Stimulated activated naive CD8-positive, alpha-beta T cell treated with anti-CD3 and anti-CD28 coated beads, Interleukin-15, Interleukin-2, amounts not matched to agents 100 ng/mL and 50 ng/mL, for 24 hours (primary cell): ENCODE results near the gene RNF10.
"Not testable (repeated sequence)": the region's sequence is repeated elsewhere in the genome, so short reads cannot be mapped to it uniquely, and the experiment has no call there.

Source experiments
- H3K27ac Mint-ChIP-seq: one replicate; pipeline ENCODE4 v1.8.0; 2021; ENCODE audit warnings: mild to moderate bottlenecking, mixed read lengths
- H3K27me3 Mint-ChIP-seq: one replicate; pipeline ENCODE4 v1.8.0; 2021; ENCODE audit warnings: mixed read lengths
- H3K36me3 Mint-ChIP-seq: one replicate; pipeline ENCODE4 v1.8.0; 2021; ENCODE audit warnings: low read depth, mixed read lengths
- H3K4me1 Mint-ChIP-seq: one replicate; pipeline ENCODE4 v1.8.0; 2021; ENCODE audit warnings: low read depth, mixed read lengths
- H3K4me3 Mint-ChIP-seq: one replicate; pipeline ENCODE4 v1.8.0; 2021; ENCODE audit warnings: mild to moderate bottlenecking, mixed read lengths
- H3K9me3 Mint-ChIP-seq: one replicate; pipeline ENCODE4 v1.8.0; 2021; ENCODE audit warnings: mixed read lengths

The RNF10 gene

DNA sequence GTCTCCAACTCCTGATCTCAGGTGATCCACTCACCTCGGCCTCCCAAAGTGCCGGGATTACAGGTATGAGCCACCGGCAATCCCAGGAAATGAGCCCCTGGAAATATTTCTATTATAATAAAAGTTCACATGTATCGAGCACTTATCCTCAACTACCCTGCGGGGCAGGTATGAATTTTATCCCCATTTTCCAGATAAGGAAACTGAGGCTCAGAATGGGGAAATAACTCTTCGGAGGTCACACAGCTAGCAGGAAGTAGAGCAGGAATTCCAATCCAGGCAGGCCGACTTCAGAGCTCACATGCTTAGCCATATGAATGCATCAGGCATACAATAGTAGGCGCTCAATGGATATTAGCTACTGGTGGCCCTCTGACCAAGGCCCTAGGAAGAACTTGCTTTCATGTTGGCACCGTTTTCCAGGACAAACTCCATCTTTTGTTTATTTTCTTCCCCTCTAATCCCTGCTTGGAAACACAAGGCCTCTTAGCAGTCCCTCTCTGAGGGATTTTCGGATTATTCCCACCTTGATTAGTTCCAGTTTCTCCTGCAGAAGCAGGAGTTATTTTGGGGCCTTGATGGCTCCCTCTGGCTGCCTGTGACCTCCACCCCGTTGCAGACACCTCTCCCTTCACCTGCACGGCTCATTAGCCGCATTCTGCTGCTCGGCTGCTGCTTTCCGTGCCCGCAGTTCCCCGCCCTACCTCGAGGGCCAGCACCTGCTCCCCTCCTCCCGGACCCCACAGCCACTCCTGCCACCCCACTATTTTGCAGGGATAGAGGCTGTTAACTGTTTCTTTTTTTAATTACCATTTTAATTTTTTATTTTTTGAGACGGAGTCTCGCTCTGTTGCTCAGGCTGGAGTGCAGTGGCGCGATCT is 65.8 kb downstream of the RNF10 start:
- no peak overlapping the region for H3K4me3 Mint-ChIP-seq
- H3K27ac Mint-ChIP-seq, result no peak overlapping the region
- no peaks in the 10 kb centered on the region for H3K9me3 Mint-ChIP-seq
- H3K36me3 Mint-ChIP-seq, result no peaks in the 10 kb centered on the region
- peaks cover 7% of the 10 kb centered on the region for H3K27me3 Mint-ChIP-seq
- H3K4me1 Mint-ChIP-seq, result no peaks in the 10 kb centered on the region

GRCh38 chr12:120602416-120602815 is 68.3 kb downstream of the RNF10 start:
- not testable (repeated sequence) for H3K4me1 Mint-ChIP-seq, H3K27me3 Mint-ChIP-seq, H3K4me3 Mint-ChIP-seq

GRCh38 chr12:120610560-120610959 is 76.4 kb downstream of the RNF10 start:
- H3K9me3 Mint-ChIP-seq, result no peaks in the 10 kb centered on the region
- H3K27me3 Mint-ChIP-seq, result peaks cover 3% of the 10 kb centered on the region
- no peak overlapping the region for H3K4me3 Mint-ChIP-seq
- no peaks in the 10 kb centered on the region for H3K36me3 Mint-ChIP-seq
- no peak overlapping the region for H3K27ac Mint-ChIP-seq
- H3K4me1 Mint-ChIP-seq, result peaks cover 12% of the 10 kb centered on the region

More at GRCh38 chr12:120602416-120602815, 68.3 kb downstream of the RNF10 start:
- H3K9me3 Mint-ChIP-seq, H3K36me3 Mint-ChIP-seq, H3K27ac Mint-ChIP-seq: not testable (repeated sequence)

DNA sequence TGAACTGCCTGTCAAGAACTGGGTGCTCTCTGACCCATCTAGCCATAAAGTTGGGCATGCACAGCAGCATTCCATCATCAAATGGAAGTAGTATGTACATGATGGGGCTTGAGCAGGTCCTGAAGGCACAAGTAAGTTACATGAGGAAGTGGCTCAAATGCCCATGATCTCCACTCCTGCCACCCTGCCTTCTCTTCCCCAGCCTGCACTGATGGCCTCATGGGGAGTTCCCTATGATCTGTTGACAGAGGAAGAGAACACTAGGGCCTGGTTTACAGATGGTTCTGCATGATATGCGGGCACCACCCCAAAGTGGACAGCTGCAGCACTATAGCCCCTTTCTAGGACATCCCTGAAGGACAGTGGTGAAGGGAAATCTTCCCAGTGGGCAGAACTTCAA is 77.4 kb downstream of the RNF10 start:
- not testable (repeated sequence) for H3K27me3 Mint-ChIP-seq, H3K36me3 Mint-ChIP-seq

DNA sequence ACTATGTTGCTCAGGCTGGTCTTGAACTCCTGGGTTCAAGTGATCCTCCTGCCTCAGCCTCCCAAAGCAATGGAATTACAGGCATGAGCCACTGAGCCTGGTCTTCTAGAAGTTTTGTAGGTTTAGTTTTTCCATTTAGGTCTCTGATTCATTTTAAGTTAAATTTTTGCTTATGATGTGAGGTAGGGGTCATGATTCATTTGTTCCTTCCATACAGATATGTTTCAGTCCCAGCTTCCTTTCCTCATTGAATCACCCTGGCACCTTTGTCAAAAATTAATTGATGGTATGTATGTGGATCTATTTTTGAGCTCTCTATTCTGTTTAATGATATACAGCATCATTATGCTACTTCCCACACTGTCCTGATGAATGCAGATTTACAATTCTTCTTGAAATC is 80.7 kb downstream of the RNF10 start:
- Mint-ChIP-seq H3K4me1 (peaks cover 15% of the 10 kb centered on the region), H3K36me3 (no peaks in the 10 kb centered on the region), H3K27ac (no peak overlapping the region), H3K27me3 (peaks cover 17% of the 10 kb centered on the region), H3K9me3 (no peaks in the 10 kb centered on the region), H3K4me3 (no peak overlapping the region)

More for the DNA sequence above, 77.4 kb downstream of the RNF10 start:
- not testable (repeated sequence) for H3K9me3 Mint-ChIP-seq, H3K4me3 Mint-ChIP-seq, H3K27ac Mint-ChIP-seq
- H3K4me1 Mint-ChIP-seq, result peaks cover 12% of the 10 kb centered on the region

DNA sequence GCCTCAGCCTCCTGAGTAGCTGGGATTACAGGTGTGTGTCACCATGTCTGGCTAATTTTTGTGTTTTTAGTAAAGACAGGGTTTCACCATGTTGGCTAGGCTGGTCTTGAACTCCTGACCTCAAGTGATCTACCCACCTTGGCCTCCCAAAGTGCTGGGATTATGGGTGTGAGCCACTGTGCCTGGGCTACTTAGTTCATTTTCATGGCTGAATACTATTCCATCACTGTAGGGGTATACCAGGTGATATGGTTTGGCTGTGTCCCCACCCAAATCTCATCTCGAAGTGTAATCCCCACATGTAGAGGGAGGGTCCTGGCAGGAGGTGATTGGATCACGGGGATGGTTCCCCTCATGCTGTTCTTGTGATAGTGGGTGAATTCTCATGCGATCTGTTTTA is 83.0 kb downstream of the RNF10 start:
- H3K36me3 Mint-ChIP-seq, result not testable (repeated sequence)

GRCh38 chr12:120617767-120618166 is 83.6 kb downstream of the RNF10 start:
- H3K36me3 Mint-ChIP-seq, H3K4me3 Mint-ChIP-seq, H3K27ac Mint-ChIP-seq, H3K9me3 Mint-ChIP-seq: not testable (repeated sequence)
- peaks cover 16% of the 10 kb centered on the region for H3K4me1 Mint-ChIP-seq
- peaks cover 27% of the 10 kb centered on the region for H3K27me3 Mint-ChIP-seq

More for the DNA sequence above, 83.0 kb downstream of the RNF10 start:
- not testable (repeated sequence) for H3K27ac Mint-ChIP-seq, H3K9me3 Mint-ChIP-seq, H3K4me3 Mint-ChIP-seq
- peaks cover 16% of the 10 kb centered on the region for H3K4me1 Mint-ChIP-seq
- peaks cover 27% of the 10 kb centered on the region for H3K27me3 Mint-ChIP-seq

DNA sequence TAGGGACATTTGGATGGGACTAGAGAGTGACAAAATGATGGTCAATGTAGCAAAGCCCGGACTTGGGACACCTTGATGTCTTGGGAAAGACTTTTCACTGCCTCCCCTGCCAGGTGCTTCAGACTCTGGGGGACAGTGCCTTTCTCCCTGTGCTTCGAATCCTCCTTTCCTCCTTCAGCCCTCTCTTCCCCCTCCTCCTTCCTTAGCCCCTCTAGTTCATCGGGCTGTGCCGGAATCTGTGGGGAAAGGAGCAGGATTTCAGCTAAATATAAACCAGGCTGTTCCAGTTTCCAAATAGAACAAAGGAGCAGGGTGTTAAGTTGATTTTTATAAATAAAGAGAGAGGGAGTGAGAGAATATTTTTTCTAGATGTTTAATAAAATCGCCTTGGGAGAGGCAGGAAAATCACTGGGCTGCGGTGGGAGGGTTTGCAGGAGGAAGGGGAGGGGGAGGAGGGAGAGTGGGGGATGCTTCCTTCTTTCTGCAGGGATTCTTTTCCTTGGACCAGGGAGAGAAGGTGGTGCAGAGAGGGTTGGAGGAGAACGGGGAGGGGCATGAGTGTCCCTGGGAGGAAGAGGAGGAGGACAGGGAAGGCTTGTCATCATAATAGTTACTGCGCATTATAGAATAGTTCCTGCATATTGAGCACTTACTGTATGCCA is 84.9 kb downstream of the RNF10 start:
- no peak overlapping the region for H3K27ac Mint-ChIP-seq
- no peaks in the 10 kb centered on the region for H3K36me3 Mint-ChIP-seq
- H3K4me1 Mint-ChIP-seq, result peaks cover 16% of the 10 kb centered on the region

GRCh38 chr12:120620624-120621023 is 86.5 kb downstream of the RNF10 start:
- H3K4me3 Mint-ChIP-seq, result no peak overlapping the region
- H3K36me3 Mint-ChIP-seq, result no peaks in the 10 kb centered on the region
- H3K27me3 Mint-ChIP-seq, result peaks cover 23% of the 10 kb centered on the region
- H3K4me1 Mint-ChIP-seq, result peaks cover 5% of the 10 kb centered on the region
- no peaks in the 10 kb centered on the region for H3K9me3 Mint-ChIP-seq
- no peak overlapping the region for H3K27ac Mint-ChIP-seq

More for the DNA sequence above, 84.9 kb downstream of the RNF10 start:
- peaks cover 23% of the 10 kb centered on the region for H3K27me3 Mint-ChIP-seq
- H3K9me3 Mint-ChIP-seq, result no peaks in the 10 kb centered on the region
- no peak overlapping the region for H3K4me3 Mint-ChIP-seq

GRCh38 chr12:120625557-120626419 is 91.6 kb downstream of the RNF10 start:
- Mint-ChIP-seq H3K27ac (no peak overlapping the region), H3K36me3 (no peaks in the 10 kb centered on the region), H3K27me3 (peaks cover under 1% of the 10 kb centered on the region), H3K4me1 (no peaks in the 10 kb centered on the region), H3K4me3 (no peak overlapping the region), H3K9me3 (no peaks in the 10 kb centered on the region)
